ENCODE measurements around the gene DGLUCY. TPM values are rescaled to one million over a fixed set of nuclear protein-coding genes. Genes with fewer than 3 reads are reported as not detected.
A peak's percentile ranks its signal among the peaks of the same experiment; 100 is the strongest.

The DGLUCY gene
- polyA plus RNA-seq, 3 donors, result 54.9 to 88.4 (median 66.0) TPM

DNA sequence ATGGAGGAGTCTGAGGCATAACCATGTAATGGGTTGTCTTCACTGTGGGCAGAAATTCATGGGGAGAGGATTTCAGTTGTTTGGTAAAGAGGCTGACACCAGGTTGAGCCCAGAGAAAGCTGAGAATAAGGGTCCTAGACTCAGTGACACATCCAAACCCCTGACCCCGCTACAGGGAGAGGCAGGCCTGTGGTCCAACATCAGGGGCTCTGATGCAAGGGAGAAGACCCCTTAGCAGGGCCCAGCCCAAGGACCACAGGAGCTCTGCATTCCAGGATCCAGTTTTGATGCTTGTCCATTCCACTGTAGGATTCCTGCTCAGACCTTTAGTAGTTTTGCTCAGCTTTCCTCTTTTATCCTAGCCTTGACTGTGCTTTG is 115.1 kb downstream of the DGLUCY start:
- Mint-ChIP-seq H3K4me3 (no peak overlapping the region), H3K27me3 (ENCODE audit: low read depth in 3 of 3) (peaks cover 2 to 9% (median 8%) of the 10 kb centered on the region in 3 donors), H3K4me1 (peaks cover 47% of the 10 kb centered on the region), H3K36me3 (peaks cover 58 to 62% of the 10 kb centered on the region in 2 donors), H3K9me3 (peaks cover 3 to 13% (median 10%) of the 10 kb centered on the region in 7 donors), H3K27ac (peak overlapping the region in 2 of 7 donors; percentile 26 to 31)
- no peak overlapping the region for H3K4me3 ChIP-seq (replicated peaks in 1 of 3; ENCODE audit: low read depth in 2 of 3, low read length in 3 of 3)
- no peak overlapping the region for H3K27ac ChIP-seq (ENCODE audit: low read depth in 1 of 2, low read length in 2 of 2)
- H3K4me2 ChIP-seq (replicated peaks; ENCODE audit: extremely low read depth, low read length, poor library complexity, severe bottlenecking), result no peak overlapping the region
- intact Hi-C loops (cut with micrococcal nuclease), result no loop called here
- peaks cover 0 to 8% of the 10 kb centered on the region in 2 donors for H3K9me3 ChIP-seq (replicated peaks in 1 of 2; ENCODE audit: control insufficient read depth in 1 of 2, insufficient read depth in 1 of 2, low read length in 2 of 2)
- peaks cover 18 to 36% of the 10 kb centered on the region in 2 donors for H3K36me3 ChIP-seq (replicated peaks in 1 of 2; ENCODE audit: control insufficient read depth in 1 of 2, insufficient read depth in 2 of 2, low read length in 2 of 2)
- WGBS (ENCODE audit: insufficient coverage), result 100% methylated on average over 1 of the region's 1 CpG
- H3K4me1 ChIP-seq (ENCODE audit: control insufficient read depth in 1 of 2, insufficient read depth in 2 of 2, low read length in 2 of 2), result peaks cover 34 to 43% of the 10 kb centered on the region in 2 donors
- H3K79me2 ChIP-seq (ENCODE audit: insufficient read depth, low read length), result no peaks in the 10 kb centered on the region
- no peak overlapping the region for H2AFZ ChIP-seq (ENCODE audit: insufficient read depth, low read depth, low read length, poor library complexity, severe bottlenecking)
- H4K20me1 ChIP-seq (ENCODE audit: insufficient read depth, low read length), result no peaks in the 10 kb centered on the region
- H3K9ac ChIP-seq (ENCODE audit: insufficient read depth, low read length, poor library complexity, severe bottlenecking), result no peak overlapping the region
- no peaks in the 10 kb centered on the region for H3K27me3 ChIP-seq (ENCODE audit: control insufficient read depth in 2 of 2, insufficient read depth in 2 of 2, low read length in 2 of 2)
- peak in 1 of 3 donors; percentile 4 for DNase-seq
- no peak for TF ChIP-seq CTCF (IDR thresholded peaks at IDR 0.05)

- Mint-ChIP-seq H3K27me3 (ENCODE audit: low read depth in 3 of 3) (peaks cover 6 to 10% (median 10%) of the 10 kb centered on the region in 3 donors), H3K36me3 (peaks cover 52 to 56% of the 10 kb centered on the region in 2 donors), H3K9me3 (peaks cover 6 to 16% (median 11%) of the 10 kb centered on the region in 7 donors), H3K27ac (peak overlapping the region in 4 of 7 donors; percentile 9 to 86 (median 29)), H3K4me3 (peak overlapping the region in 1 of 2 donors; percentile 22), H3K4me1 (peaks cover 51% of the 10 kb centered on the region)
- Histone ChIP-seq H3K9ac (ENCODE audit: insufficient read depth, low read length, poor library complexity, severe bottlenecking) (no peak overlapping the region), H3K4me2 (replicated peaks; ENCODE audit: extremely low read depth, low read length, poor library complexity, severe bottlenecking) (no peak overlapping the region), H3K9me3 (replicated peaks in 1 of 2; ENCODE audit: control insufficient read depth in 1 of 2, insufficient read depth in 1 of 2, low read length in 2 of 2) (peaks cover 0 to 9% of the 10 kb centered on the region in 2 donors), H3K27ac (ENCODE audit: low read depth in 1 of 2, low read length in 2 of 2) (peak overlapping the region in 1 of 2 donors; percentile 9), H4K20me1 (ENCODE audit: insufficient read depth, low read length) (no peaks in the 10 kb centered on the region), H3K36me3 (replicated peaks in 1 of 2; ENCODE audit: control insufficient read depth in 1 of 2, insufficient read depth in 2 of 2, low read length in 2 of 2) (peaks cover 11 to 29% of the 10 kb centered on the region in 2 donors), H3K27me3 (ENCODE audit: control insufficient read depth in 2 of 2, insufficient read depth in 2 of 2, low read length in 2 of 2) (no peaks in the 10 kb centered on the region), H2AFZ (ENCODE audit: insufficient read depth, low read depth, low read length, poor library complexity, severe bottlenecking) (no peak overlapping the region), H3K4me3 (replicated peaks in 1 of 3; ENCODE audit: low read depth in 2 of 3, low read length in 3 of 3) (peak overlapping the region in 1 of 3 experiments; percentile 5), H3K4me1 (ENCODE audit: control insufficient read depth in 1 of 2, insufficient read depth in 2 of 2, low read length in 2 of 2) (peaks cover 34 to 43% of the 10 kb centered on the region in 2 donors), H3K79me2 (ENCODE audit: insufficient read depth, low read length) (no peaks in the 10 kb centered on the region)
- no peak for TF ChIP-seq CTCF (IDR thresholded peaks at IDR 0.05)
- intact Hi-C loops (cut with micrococcal nuclease), result loop anchor here in 1 of 2 donors (10.0 kb wide), 1 partner anchor 55 kb away; no protein-coding TSS in a partner anchor
- DNase-seq, result peak; percentile 51 to 61 (median 58)
- WGBS (ENCODE audit: insufficient coverage), result 11% methylated on average over 3 of the region's 6 CpGs
Measured at GRCh38 chr14:91229743-91230200, 115.9 kb downstream of the DGLUCY start.
